HG03097 (cell line): ENCODE data around the gene RNF112.
"Not testable (repeated sequence)": the region's sequence is repeated elsewhere in the genome, so short reads cannot be mapped to it uniquely, and the experiment has no call there.

ENCODE experiments used
- ATAC-seq: cut with Tn5 transposase; IDR thresholded peaks from one replicate; pipeline ENCODE4 v1.9.1; 2021; ENCODE audit not compliant: unreplicated experiment, low FRiP score

RNF112 gene

GRCh38 chr17:19442731-19443130, 31.7 kb downstream of the RNF112 start:
- no peak for ATAC-seq

GRCh38 chr17:19443148-19443547, 32.1 kb downstream of the RNF112 start:
- ATAC-seq, result no peak

DNA sequence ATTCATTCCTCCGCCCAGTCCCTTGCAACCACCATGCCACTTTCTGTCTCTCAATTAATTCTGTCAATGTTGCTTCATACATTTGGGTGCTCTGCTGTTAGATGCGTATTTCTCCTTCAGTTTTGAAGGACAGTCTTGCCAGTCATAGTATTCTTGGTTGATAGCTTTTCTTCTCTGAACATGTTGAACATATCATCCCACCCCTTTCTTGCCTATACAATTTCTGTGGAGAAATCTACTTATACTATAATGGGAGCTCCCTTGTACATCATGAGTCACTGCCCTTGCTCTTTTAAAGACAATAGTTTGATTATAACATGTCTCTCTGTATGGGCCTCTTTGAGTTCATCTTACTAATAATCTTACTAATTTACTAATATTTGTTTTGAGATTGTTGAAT, 34.1 kb downstream of the RNF112 start:
- ATAC-seq, result no peak

GRCh38 chr17:19446577-19446976, 35.5 kb downstream of the RNF112 start:
- not testable (repeated sequence) for ATAC-seq

GRCh38 chr17:19447085-19447583, 36.1 kb downstream of the RNF112 start:
- no peak for ATAC-seq

GRCh38 chr17:19448341-19449268, 37.6 kb downstream of the RNF112 start:
- no peak for ATAC-seq

DNA sequence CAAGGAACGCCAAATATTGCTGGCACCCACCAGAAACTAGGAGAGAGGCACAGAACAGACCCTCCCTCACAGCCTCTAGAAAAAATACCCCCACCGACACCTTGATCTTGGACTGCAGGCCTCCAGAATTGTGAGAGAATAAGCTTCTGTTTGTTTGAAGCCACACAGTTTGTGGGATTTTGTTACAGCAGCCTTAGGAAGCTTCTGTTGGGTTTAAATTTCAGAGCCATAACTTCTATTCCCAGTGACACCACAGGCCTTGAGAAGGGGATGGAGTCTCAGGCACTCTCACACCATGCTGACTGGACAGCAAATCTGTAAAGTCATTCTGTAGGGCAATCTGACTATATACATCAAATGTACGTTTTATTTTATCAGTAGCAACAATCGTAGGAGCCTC, 38.6 kb downstream of the RNF112 start:
- ATAC-seq, result no peak

- ATAC-seq, result no peak
Measured at GRCh38 chr17:19453296-19453695, 42.3 kb downstream of the RNF112 start.

DNA sequence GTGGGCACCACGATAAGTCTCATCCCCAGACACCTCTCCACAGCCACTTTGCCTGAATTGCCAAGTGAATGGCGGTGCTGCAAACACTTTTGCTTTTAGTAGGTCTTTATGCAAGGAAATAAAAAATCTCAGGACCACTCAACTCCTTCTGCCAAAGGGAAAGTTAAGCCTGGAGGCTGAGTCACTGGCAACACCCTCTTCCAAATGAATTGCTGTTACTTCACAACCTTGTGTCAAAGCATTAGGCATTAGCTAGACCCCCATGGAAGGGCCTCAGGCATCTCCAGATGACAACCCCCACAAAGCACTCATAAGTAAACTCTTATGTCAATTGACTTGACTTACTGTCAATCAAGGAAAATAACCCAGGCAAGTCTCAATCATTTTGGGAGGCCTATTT, 43.0 kb downstream of the RNF112 start:
- no peak for ATAC-seq

DNA sequence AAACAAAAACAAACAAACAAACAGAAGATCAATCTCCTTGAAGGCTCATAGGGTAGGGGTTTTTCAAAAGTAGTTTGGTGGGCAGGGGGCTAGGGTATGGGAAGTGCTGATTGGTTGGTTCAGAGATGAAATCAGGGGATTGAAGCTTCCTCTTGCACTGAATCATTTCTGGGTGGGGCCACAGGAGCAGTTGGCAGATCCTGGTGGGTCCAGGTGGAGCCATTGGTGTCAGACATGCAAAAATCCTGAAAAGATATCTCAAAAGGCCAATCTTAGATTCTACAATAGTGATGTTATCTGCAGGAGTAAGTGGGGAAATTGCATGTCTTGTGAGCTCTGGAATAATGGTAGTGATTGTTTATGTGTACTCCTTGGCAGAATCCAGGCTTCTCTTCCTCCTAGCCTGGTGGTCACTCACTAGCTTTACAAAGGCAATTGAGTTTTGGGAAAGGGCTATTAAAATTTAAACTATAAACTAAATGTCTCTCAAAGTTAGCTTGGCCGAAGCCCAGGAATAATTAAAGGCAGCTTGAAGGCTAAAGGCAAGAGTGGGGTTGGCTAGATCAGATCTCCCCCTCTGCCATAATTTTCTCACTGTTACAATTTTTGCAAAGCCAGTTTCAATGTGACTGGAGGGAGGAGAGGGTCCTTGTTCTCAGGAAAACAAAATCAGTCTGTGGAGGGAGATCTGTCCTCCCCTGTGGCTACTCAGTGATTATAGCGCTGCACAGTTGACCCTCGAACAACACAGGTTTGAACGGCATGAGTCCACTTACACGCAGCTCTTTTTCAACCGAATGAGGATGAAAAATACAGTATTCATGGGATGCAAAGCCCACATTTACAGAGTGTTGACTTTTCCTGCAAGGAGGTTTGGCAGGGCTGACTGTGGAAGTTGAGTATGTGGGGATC, 45.2 kb downstream of the RNF112 start:
- ATAC-seq, result no peak

GRCh38 chr17:19457046-19457445, 46.0 kb downstream of the RNF112 start:
- ATAC-seq, result no peak

GRCh38 chr17:19457830-19458271, 46.8 kb downstream of the RNF112 start:
- no peak for ATAC-seq

DNA sequence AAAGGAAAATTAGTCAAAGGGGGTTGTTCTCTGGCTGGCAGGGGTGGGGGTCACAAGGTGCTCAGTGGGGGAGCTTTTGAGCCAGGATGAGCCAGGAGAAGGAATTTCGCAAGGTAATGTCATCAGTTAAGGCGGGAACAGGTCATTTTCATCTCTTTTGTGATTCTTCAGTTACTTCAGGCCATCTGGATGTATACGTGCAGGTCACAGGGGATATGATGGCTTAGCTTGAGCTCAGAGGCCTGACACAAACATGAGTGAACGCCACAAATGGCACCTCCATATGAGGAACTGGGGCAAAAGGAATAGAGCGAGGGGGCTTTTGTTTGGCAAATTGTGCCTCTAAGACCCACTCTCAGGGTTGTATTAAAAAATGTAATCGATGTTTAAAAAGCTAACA, 47.4 kb downstream of the RNF112 start:
- not testable (repeated sequence) for ATAC-seq

DNA sequence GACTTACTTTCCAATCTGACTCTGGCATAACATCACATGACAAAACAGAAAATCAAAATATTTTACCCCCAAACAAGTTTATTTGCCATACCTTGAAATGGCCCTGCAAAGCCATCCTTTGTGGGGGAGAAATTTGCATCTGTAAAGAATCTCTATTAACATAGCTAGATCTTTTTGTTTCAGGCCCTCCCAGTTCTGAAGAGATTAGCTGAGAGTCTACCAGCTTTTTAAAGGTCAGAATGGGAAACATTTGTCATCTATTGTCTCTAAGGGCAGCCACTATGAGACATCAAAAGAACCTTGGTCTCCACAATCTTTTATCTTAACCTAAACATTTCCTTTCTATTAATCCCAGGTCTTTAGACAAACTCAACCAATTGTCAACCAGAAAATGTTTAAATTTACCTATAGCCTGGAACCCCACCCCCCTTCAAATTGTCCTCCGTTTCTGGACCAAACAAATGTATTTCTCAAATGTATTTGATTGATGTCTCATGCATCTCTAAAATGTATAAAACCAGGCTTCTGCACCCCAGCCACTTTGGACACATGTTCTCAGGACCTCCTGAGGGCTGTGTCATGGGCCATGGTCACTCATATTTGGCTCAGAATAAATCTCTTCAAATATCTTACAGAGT, 48.1 kb downstream of the RNF112 start:
- not testable (repeated sequence) for ATAC-seq

DNA sequence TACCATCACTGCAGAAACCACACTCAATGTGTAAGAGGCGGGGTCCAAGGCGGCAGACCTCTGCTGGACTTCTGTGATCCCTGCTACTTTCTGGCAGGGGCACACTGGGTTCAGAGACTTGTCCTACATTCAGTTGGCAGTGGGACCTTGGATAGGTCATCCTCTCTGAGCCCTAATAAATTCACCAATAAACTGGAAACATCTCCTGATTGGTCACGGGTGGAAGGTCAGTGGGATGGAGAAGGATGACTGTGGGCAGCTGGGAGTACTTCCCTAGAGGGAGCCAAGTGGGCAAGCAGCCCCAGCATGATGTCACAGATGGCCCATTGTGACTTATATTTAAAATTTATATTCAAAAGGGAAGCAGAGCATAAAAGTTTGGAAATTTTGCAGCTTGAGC, 49.7 kb downstream of the RNF112 start:
- ATAC-seq, result no peak

DNA sequence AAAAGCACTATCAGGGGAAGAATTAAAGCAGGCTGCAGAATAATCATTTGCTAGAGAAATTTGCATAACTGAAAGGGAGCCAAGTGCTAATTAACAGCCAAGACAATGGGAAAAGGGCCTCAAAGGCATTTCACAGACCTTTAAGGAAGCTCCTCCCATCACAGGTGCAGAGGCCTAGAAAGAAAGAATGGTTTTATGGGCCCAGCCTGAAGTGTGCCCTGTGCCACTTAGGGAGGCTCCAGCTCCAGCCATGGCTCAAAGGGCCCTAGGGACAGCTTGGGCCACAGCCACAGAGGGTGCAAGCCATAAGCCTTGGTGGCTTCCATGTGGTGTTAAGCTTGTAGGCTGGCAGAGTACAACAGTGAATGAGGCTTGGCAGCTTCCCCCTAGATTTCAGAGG, 50.1 kb downstream of the RNF112 start:
- no peak for ATAC-seq

DNA sequence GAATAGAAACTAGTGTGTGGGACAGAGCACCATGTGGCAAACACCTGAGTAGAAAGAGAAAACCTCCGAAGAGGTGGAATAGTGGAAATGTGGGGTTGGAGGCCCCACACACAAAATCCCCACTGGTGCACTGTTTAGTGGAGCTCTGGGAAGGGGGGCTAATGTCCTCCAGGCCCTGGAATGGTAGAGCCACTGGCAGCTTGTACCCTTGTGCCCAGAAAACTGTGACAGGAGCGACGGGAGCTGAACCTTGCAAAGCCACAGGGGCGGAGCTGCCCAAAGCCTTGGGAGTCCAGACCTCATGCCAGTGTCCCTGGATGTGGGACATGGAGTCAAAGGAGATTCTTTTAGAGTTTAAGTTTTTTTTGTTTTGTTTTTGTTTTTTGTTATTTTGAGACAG, 50.6 kb downstream of the RNF112 start:
- ATAC-seq, result no peak

DNA sequence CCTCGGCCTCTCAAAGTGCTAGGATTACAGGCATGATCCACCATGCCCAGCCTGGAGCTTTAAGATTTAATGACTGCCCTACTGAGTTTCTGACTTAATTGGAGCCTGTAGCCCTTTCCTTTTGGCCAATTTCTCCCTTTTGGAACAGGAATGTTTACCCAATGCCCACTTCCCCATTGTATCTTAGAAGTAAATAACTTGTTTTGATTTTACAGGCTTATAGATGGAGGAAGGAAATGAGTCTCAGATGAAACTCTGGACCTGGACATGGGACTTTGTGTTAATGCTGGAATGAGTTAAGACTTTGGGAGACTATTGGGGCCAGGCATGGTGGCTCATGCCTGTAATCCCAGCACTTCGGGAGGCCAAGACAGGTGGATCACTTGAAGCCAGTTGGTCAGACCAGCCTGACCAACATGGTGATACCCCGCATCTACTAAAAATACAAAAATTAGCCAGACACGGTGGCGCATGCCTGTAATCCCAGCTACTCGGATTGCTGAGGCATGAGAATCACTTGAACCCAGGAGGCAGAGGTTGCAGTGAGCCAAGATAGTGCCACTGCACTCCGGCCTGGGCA, 51.5 kb downstream of the RNF112 start:
- ATAC-seq, result not testable (repeated sequence)

DNA sequence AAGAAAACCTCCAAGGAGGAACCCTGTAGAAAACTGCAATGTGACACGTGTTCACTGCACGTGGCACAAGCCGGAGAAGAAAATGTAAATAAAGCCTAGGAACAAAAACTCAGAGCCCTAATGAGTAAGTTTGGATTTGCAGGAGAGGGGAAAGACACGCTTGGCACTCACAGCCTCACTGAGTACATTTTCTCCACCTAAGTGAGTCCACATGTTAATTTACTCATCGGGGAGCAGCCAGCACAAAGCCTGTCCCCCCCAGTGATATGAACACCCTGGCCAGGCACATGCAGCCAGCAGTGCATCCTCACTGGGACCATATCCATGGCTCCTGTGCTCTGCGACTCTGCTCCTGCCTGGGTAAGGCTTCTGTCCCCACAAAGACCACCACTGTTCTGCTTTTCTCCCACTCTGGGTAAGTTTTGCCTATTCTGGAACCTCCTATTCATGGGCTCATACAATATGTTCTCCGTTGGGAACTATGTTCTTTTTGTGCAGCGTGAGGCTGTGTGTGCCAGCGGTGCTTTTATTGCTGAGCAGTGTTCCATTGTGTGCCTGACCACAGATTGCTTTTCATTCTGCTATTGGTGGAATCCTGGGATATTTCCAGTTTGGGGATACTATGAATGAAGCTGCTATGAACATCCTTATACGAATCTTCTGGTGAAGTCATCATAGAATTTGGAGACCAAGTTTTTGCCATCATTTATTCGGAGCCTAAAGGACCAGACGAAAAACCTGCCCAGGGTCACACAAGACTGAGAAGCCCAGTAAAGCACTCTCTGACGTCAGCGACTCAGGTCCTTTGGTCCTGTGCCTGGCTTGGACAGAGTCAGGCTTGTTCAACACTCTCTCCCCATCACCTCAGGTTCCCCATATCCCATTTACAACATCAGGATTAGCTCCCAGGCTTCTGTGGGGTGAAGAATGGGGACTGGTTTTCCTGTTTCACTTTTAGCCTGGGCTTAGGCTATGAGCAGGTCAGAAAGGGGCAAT, 53.3 kb downstream of the RNF112 start:
- ATAC-seq, result no peak
